Calu3 (cell line): ENCODE measurements around the gene PHF2. TPM values are rescaled to one million over a fixed set of nuclear protein-coding genes. Genes with fewer than 3 reads are reported as not detected.

Experiments
- BruUV-seq: library from RNA; stranded (reverse); fragments of 400-500 nt; replicated peaks from 2 replicates; lab custom pipeline; 2021; lab: Mats Ljungman, UMichigan
- CTCF ChIA-PET: fragments of 300-600 bp; sonication (Branson Sonifier 250); formaldehyde crosslinking; loops from one replicate; lab custom pipeline; 2022; ENCODE audit warnings: antibody characterized with exemption; lab: Charles Lee
- DNase-seq: peaks from one replicate; pipeline ENCODE4 v3.0.0; 2022
- H3K27ac Mint-ChIP-seq: one replicate; pipeline ENCODE4 v1.8.0; 2022; ENCODE audit warnings: mixed read lengths; ENCODE audit not compliant: unreplicated experiment
- H3K27me3 Mint-ChIP-seq: one replicate; pipeline ENCODE4 v1.8.0; 2022; ENCODE audit warnings: mixed read lengths; ENCODE audit not compliant: unreplicated experiment
- H3K36me3 Mint-ChIP-seq: one replicate; pipeline ENCODE4 v1.8.0; 2022; ENCODE audit warnings: mild to moderate bottlenecking, moderate library complexity, mixed read lengths; ENCODE audit not compliant: insufficient read depth, unreplicated experiment
- H3K4me1 Mint-ChIP-seq: one replicate; pipeline ENCODE4 v1.8.0; 2022; ENCODE audit warnings: mild to moderate bottlenecking, low read depth, mixed read lengths; ENCODE audit not compliant: unreplicated experiment
- H3K4me3 Mint-ChIP-seq: one replicate; pipeline ENCODE4 v1.8.0; 2022; ENCODE audit warnings: mild to moderate bottlenecking, low read depth, moderate library complexity, mixed read lengths; ENCODE audit not compliant: unreplicated experiment
- H3K9me3 Mint-ChIP-seq: one replicate; pipeline ENCODE4 v1.8.0; 2022; ENCODE audit warnings: low read depth, mixed read lengths; ENCODE audit not compliant: unreplicated experiment
- CTCF ChIP-seq: fragments of 200-600 bp; IDR thresholded peaks from one replicate; pipeline ENCODE4 v1.8.0; 2022; ENCODE audit warnings: antibody characterized with exemption; ENCODE audit not compliant: unreplicated experiment
- intact Hi-C: fragments of 100-400 bp; cut with micrococcal nuclease; formaldehyde crosslinking; loops from one replicate; pipeline ENCODE4 v1.10.0; 2022; ENCODE audit not compliant: unreplicated experiment
- total RNA-seq: library from RNA; stranded (reverse); gene quantifications from 2 replicates; pipeline ENCODE4 v1.2.3, GENCODE V29; 2022

The PHF2 gene
- total RNA-seq, 1 experiment from 2014 or later, result 13.9 TPM

GRCh38 chr9:93591301-93592007 is 15.1 kb downstream of the PHF2 start:
- Mint-ChIP-seq H3K4me1 (no peaks in the 10 kb centered on the region), H3K4me3 (no peak overlapping the region), H3K9me3 (no peaks in the 10 kb centered on the region), H3K27me3 (no peaks in the 10 kb centered on the region), H3K27ac (no peak overlapping the region), H3K36me3 (peaks cover 6% of the 10 kb centered on the region)
- intact Hi-C loops, result no loop called here
- no peak for TF ChIP-seq CTCF
- DNase-seq, result no peak
- CTCF ChIA-PET, result no interaction called here
- no TSS peak for BruUV-seq

DNA sequence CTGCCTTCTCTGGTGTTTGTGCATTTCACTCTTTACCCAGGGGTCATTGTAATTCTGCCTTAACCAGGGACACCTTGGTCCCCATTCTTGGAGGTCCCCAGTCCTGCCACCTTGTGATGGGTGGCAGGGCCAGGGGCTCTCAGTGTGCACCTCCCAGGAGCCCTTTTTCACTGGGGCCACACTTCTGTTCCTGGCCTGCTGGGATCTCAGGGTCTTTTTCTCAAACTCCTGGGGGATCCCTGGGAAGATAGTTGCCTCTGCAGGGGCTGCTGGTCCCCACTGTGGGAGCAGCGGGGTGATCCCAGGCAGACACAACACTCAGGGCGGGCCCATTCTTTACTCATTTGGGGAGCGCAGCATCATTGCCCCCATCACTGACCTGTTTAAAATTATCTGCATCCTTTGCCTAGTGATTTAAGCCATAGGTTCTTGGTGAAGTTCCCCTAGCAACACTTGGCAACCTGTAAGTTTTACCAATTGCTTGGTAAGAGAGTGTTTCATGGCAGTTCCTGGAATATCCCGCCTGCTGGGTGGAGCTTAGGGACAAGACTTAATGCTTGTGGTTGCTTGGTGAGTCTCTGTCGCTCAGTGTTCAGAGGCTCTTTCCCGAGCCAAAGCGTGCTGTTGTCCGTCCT is 15.7 kb downstream of the PHF2 start:
- CTCF ChIA-PET, result no interaction called here
- Mint-ChIP-seq H3K9me3 (no peaks in the 10 kb centered on the region), H3K27ac (no peak overlapping the region), H3K4me3 (no peak overlapping the region), H3K36me3 (peaks cover 5% of the 10 kb centered on the region), H3K27me3 (no peaks in the 10 kb centered on the region), H3K4me1 (no peaks in the 10 kb centered on the region)
- TF ChIP-seq CTCF, result no peak
- intact Hi-C loops, result no loop called here
- no peak for DNase-seq
- BruUV-seq, result no TSS peak

DNA sequence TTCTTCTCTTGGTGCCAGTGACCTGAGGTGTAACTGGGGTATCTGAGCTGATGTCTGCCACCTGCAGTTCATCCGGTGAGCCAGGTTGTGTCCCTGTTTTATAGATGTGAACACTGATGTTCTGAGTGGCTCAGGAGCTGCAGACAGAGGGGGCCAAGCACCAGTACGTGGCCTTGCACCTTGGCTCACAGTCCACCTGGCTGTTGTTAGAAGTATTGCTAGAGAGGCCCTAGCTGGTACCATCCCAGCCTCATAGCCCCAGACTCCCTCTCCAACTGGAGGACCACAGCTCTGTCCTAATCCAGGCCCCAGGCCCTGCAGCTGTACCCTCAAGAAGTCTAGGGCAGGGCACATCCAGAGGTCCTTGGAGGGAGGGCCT is 16.2 kb downstream of the PHF2 start:
- CTCF ChIA-PET, result no interaction called here
- TF ChIP-seq CTCF, result no peak

DNA sequence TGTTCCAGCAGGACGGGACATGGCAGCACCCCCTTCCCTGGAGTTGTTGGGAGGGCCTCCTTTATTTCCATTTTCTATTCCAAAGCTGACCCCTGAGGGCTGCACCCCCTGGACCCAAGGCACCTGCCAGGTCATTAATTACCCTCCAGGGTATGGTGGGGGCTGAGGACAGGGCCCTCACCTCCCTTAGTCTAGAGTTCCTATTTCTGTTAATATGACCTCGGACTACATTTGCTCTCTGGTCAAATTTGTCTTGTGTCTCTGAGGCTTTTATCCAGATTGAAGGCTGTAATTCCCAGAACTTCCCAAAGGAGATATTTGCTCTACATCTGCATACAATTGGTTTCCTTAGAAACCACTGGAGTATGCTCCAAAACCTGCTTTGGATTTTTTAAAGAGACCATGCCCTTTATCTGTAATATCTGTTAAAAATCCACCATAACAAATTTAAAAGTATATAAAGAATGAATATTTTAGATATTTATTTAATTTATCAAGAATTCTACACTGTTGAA is 16.8 kb downstream of the PHF2 start:
- no peak for TF ChIP-seq CTCF
- CTCF ChIA-PET, result no interaction called here
- no peaks in the 10 kb centered on the region for H3K4me1 Mint-ChIP-seq
- BruUV-seq, result no TSS peak
- H3K4me3 Mint-ChIP-seq, result no peak overlapping the region
- no peak for DNase-seq
- no peak overlapping the region for H3K27ac Mint-ChIP-seq
- H3K27me3 Mint-ChIP-seq, result no peaks in the 10 kb centered on the region
- intact Hi-C loops, result no loop called here
- H3K9me3 Mint-ChIP-seq, result no peaks in the 10 kb centered on the region
- H3K36me3 Mint-ChIP-seq, result no peaks in the 10 kb centered on the region

More for the DNA sequence above, 16.2 kb downstream of the PHF2 start:
- no peak for DNase-seq
- H3K4me1 Mint-ChIP-seq, result no peaks in the 10 kb centered on the region
- H3K27me3 Mint-ChIP-seq, result no peaks in the 10 kb centered on the region
- no peak overlapping the region for H3K27ac Mint-ChIP-seq
- no TSS peak for BruUV-seq
- no peaks in the 10 kb centered on the region for H3K9me3 Mint-ChIP-seq
- intact Hi-C loops, result no loop called here
- H3K4me3 Mint-ChIP-seq, result no peak overlapping the region
- H3K36me3 Mint-ChIP-seq, result peaks cover under 1% of the 10 kb centered on the region
